ENCODE measurements around the gene MAP3K10. TPM values are rescaled to one million over a fixed set of nuclear protein-coding genes. Genes with fewer than 3 reads are reported as not detected.
A peak's percentile ranks its signal among the peaks of the same experiment; 100 is the strongest.

MAP3K10 gene
- total RNA-seq, 1 experiment from 2014 or later, result 26.9 TPM

GRCh38 chr19:40213882-40214570, 22.8 kb downstream of the MAP3K10 start:
- Histone ChIP-seq H4K20me1 (ENCODE audit: insufficient read depth) (no peaks in the 10 kb centered on the region; the same call in 1 of the 2 replicates), H2AFZ (no peak overlapping the region), H3K27me3 (ENCODE audit: insufficient read depth, low read depth) (no peaks in the 10 kb centered on the region), H3F3A (ENCODE audit: insufficient read depth, low read depth) (peaks cover 9% of the 10 kb centered on the region; the same call in 1 of the 2 replicates), H3K27ac (no peak overlapping the region), H3K79me2 (ENCODE audit: low read depth) (no peaks in the 10 kb centered on the region), H3K4me1 (replicated peaks; ENCODE audit: insufficient read depth) (peaks cover 4% of the 10 kb centered on the region; the same call in 1 of the 2 replicates), H3K4me2 (no peak overlapping the region), H3K4me3 (no peak overlapping the region), H3K9me3 (ENCODE audit: insufficient read depth, low read depth) (no peaks in the 10 kb centered on the region), H3K36me3 (ENCODE audit: low read depth) (no peaks in the 10 kb centered on the region), H3K9me2 (ENCODE audit: insufficient read depth) (no peaks in the 10 kb centered on the region)
- DNase-seq, result no peak
- TF ChIP-seq, protein P1, sequence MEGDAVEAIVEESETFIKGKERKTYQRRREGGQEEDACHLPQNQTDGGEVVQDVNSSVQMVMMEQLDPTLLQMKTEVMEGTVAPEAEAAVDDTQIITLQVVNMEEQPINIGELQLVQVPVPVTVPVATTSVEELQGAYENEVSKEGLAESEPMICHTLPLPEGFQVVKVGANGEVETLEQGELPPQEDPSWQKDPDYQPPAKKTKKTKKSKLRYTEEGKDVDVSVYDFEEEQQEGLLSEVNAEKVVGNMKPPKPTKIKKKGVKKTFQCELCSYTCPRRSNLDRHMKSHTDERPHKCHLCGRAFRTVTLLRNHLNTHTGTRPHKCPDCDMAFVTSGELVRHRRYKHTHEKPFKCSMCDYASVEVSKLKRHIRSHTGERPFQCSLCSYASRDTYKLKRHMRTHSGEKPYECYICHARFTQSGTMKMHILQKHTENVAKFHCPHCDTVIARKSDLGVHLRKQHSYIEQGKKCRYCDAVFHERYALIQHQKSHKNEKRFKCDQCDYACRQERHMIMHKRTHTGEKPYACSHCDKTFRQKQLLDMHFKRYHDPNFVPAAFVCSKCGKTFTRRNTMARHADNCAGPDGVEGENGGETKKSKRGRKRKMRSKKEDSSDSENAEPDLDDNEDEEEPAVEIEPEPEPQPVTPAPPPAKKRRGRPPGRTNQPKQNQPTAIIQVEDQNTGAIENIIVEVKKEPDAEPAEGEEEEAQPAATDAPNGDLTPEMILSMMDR (conservative IDR thresholded peaks at IDR 0.05), result no peak
- TF ChIP-seq EZH2 (IDR thresholded peaks at IDR 0.05; ENCODE audit: low read depth), result no peak
- intact Hi-C loops (cut with micrococcal nuclease; ENCODE audit: unreplicated experiment), result no loop called here
- BruUV-seq (replicated peaks), result no TSS peak
- CTCF ChIA-PET, result no interaction called here
- POLR2A ChIA-PET (ENCODE audit: unreplicated experiment), result no interaction called here

GRCh38 chr19:40214936-40215335, 23.7 kb downstream of the MAP3K10 start:
- peaks cover 13% of the 10 kb centered on the region for H3K4me1 ChIP-seq (replicated peaks; ENCODE audit: insufficient read depth)

GRCh38 chr19:40216013-40216776, 25.0 kb downstream of the MAP3K10 start:
- DNase-seq, result no peak
- peak overlapping the region; percentile 73; the same call in 1 of the 2 replicates for H3K4me3 ChIP-seq
- peak overlapping the region; percentile 98; the same call in 1 of the 2 replicates for H2AFZ ChIP-seq
- H3K4me2 ChIP-seq, result peak overlapping the region; percentile 95
- no peaks in the 10 kb centered on the region for H3K27me3 ChIP-seq (ENCODE audit: insufficient read depth, low read depth)
- ChIA-PET POLR2A (ENCODE audit: unreplicated experiment) (interaction anchor here (0.7 kb wide), 1 partner anchor 227 kb away, joined by 3 read pairs; no protein-coding TSS in a partner anchor), CTCF (no interaction called here)
- H3K36me3 ChIP-seq (ENCODE audit: low read depth), result no peaks in the 10 kb centered on the region
- no peaks in the 10 kb centered on the region for H3K79me2 ChIP-seq (ENCODE audit: low read depth)
- no peaks in the 10 kb centered on the region for H3K9me2 ChIP-seq (ENCODE audit: insufficient read depth)
- peaks cover 17% of the 10 kb centered on the region for H3K4me1 ChIP-seq (replicated peaks; ENCODE audit: insufficient read depth)
- TF ChIP-seq, protein P1 (conservative IDR thresholded peaks at IDR 0.05), result no peak
- no peak for TF ChIP-seq EZH2 (IDR thresholded peaks at IDR 0.05; ENCODE audit: low read depth)
- no peaks in the 10 kb centered on the region for H4K20me1 ChIP-seq (ENCODE audit: insufficient read depth)
- intact Hi-C loops (cut with micrococcal nuclease; ENCODE audit: unreplicated experiment), result loop anchor here (2.0 kb wide), 1 partner anchor 69 kb away; no protein-coding TSS in a partner anchor
- no TSS peak for BruUV-seq (replicated peaks)
- no peak overlapping the region for H3K27ac ChIP-seq
- H3K9me3 ChIP-seq (ENCODE audit: insufficient read depth, low read depth), result no peaks in the 10 kb centered on the region
- H3F3A ChIP-seq (ENCODE audit: insufficient read depth, low read depth), result peaks cover 16% of the 10 kb centered on the region; the same call in 1 of the 2 replicates

More at GRCh38 chr19:40214936-40215335, 23.7 kb downstream of the MAP3K10 start:
- no TSS peak for BruUV-seq (replicated peaks)
- Histone ChIP-seq H4K20me1 (ENCODE audit: insufficient read depth) (no peaks in the 10 kb centered on the region), H3K27me3 (ENCODE audit: insufficient read depth, low read depth) (no peaks in the 10 kb centered on the region), H3K9me2 (ENCODE audit: insufficient read depth) (no peaks in the 10 kb centered on the region), H3K36me3 (ENCODE audit: low read depth) (no peaks in the 10 kb centered on the region), H3F3A (ENCODE audit: insufficient read depth, low read depth) (peaks cover 16% of the 10 kb centered on the region; the same call in 1 of the 2 replicates), H3K9me3 (ENCODE audit: insufficient read depth, low read depth) (no peaks in the 10 kb centered on the region), H3K4me2 (no peak overlapping the region), H3K79me2 (ENCODE audit: low read depth) (no peaks in the 10 kb centered on the region), H3K4me3 (no peak overlapping the region), H2AFZ (no peak overlapping the region), H3K27ac (no peak overlapping the region)
- intact Hi-C loops (cut with micrococcal nuclease; ENCODE audit: unreplicated experiment), result no loop called here
- TF ChIP-seq EZH2 (IDR thresholded peaks at IDR 0.05; ENCODE audit: low read depth), result no peak
- TF ChIP-seq, protein P1 (conservative IDR thresholded peaks at IDR 0.05), result no peak
- ChIA-PET CTCF (no interaction called here), POLR2A (ENCODE audit: unreplicated experiment) (no interaction called here)
- no peak for DNase-seq
